ENCODE data around the gene PGC.

The PGC gene

GRCh38 chr6:41747256-41748101 lies at the start of gene PGC:
Gene PGC, minus strand, starts transcription at chr6:41747397. Its CDS starts 63 bp downstream, at chr6:41747334.
- no peak for DNase-seq

GRCh38 chr6:41796474-41796873 lies 49.3 kb upstream of the PGC start:
- no peak for DNase-seq

- DNase-seq, result no peak
These were observed 44.8 kb upstream of the PGC start for GRCh38 chr6:41791984-41792383.

- DNase-seq, result no peak
These were observed 44.1 kb upstream of the PGC start for GRCh38 chr6:41791305-41791704.

GRCh38 chr6:41790045-41790444 lies 42.8 kb upstream of the PGC start:
- no peak for DNase-seq

- DNase-seq, result no peak
These were observed 42.2 kb upstream of the PGC start for GRCh38 chr6:41789390-41789724.

- peak; percentile 56 to 93 for DNase-seq
These were observed 40.2 kb upstream of the PGC start, which contains the start of gene TOMM6 for GRCh38 chr6:41787219-41787917. Gene TOMM6, plus strand, starts transcription at chr6:41787694. Its CDS starts 4 bp downstream, at chr6:41787698.

- DNase-seq, result peak; percentile 21 to 61
These were observed 39.4 kb upstream of the PGC start for GRCh38 chr6:41786451-41787218.

- DNase-seq, result no peak
These were observed 38.7 kb upstream of the PGC start for GRCh38 chr6:41785689-41786450.

GRCh38 chr6:41785254-41785653 lies 38.1 kb upstream of the PGC start:
- no peak for DNase-seq

GRCh38 chr6:41784581-41785171 lies 37.5 kb upstream of the PGC start:
- no peak for DNase-seq

GRCh38 chr6:41783106-41783780 lies 36.0 kb upstream of the PGC start:
- DNase-seq, result no peak

GRCh38 chr6:41781366-41781730 lies 34.2 kb upstream of the PGC start:
- DNase-seq, result no peak

- peak in 1 of 2 experiments; percentile 53 for DNase-seq
These were observed 33.6 kb upstream of the PGC start, which contains the start of gene PRICKLE4 for GRCh38 chr6:41780551-41781365. Gene PRICKLE4, plus strand, starts transcription at chr6:41780782. Its CDS starts 2,692 bp downstream, at chr6:41783474.

- DNase-seq, result peak; percentile 80 to 94
These were observed 32.8 kb upstream of the PGC start, which contains the start of gene FRS3 for GRCh38 chr6:41779788-41780550. Gene FRS3, minus strand, starts transcription at chr6:41779900. Its CDS starts 2,913 bp downstream, at chr6:41776987.

- no peak for DNase-seq
These were observed 32.1 kb upstream of the PGC start for GRCh38 chr6:41779336-41779735.

GRCh38 chr6:41778895-41779294 lies 31.7 kb upstream of the PGC start:
- DNase-seq, result no peak

- no peak for DNase-seq
These were observed 30.5 kb upstream of the PGC start for GRCh38 chr6:41777551-41778285.

- DNase-seq, result no peak
These were observed 28.2 kb upstream of the PGC start for GRCh38 chr6:41775293-41775882.

Data from SW 1271 (cell line).